ENCODE results near the gene EXOC6B.

- TF ChIP-seq CTCF (IDR thresholded peaks at IDR 0.05) (no peak), POLR2A (IDR thresholded peaks at IDR 0.05) (no peak)
Measured at GRCh38 chr2:72150861-72151356, 674.9 kb downstream of the EXOC6B start.

All from heart left ventricle (tissue), 13 donors.